CD14-positive monocyte (primary cell): ENCODE measurements around the gene TTLL13. TPM values are rescaled to one million over a fixed set of nuclear protein-coding genes. Genes with fewer than 3 reads are reported as not detected.

ENCODE experiments used
- DNase-seq, 3 donors: peaks; one replicate each; pipeline ENCODE4 v3.0.0-alpha.2; 2011 to 2022
- H2AFZ ChIP-seq: 2 replicates; pipeline ENCODE4 v1.6.0; 2012; ENCODE audit warnings: mild to moderate bottlenecking, low read depth, low read length, inconsistent platforms; ENCODE audit not compliant: insufficient read depth, poor library complexity, severe bottlenecking
- H3K27ac ChIP-seq, 2 donors: 1 replicate in 1 of 2; 2 replicates in 1 of 2; pipeline ENCODE4 v1.5.1; 2012 to 2013; ENCODE audit warnings: low read length in 2 of 2, control low read depth in 1 of 2, inconsistent platforms in 1 of 2, low read depth in 1 of 2, mild to moderate bottlenecking in 1 of 2
- H3K27me3 ChIP-seq, 2 donors: one replicate each; pipeline versions ENCODE4 v1.6.0 to v1.6.1; 2011 to 2013; ENCODE audit warnings: low read length in 2 of 2; ENCODE audit not compliant: control insufficient read depth in 2 of 2, insufficient read depth in 2 of 2
- H3K36me3 ChIP-seq, 2 donors: replicated peaks in 1 of 2; 1 replicate in 1 of 2; 2 replicates in 1 of 2; pipeline versions ENCODE4 v1.5.1 to v1.6.1; 2012 to 2013; ENCODE audit warnings: low read length in 2 of 2, control low read depth in 1 of 2, inconsistent platforms in 1 of 2, mild to moderate bottlenecking in 1 of 2; ENCODE audit not compliant: insufficient read depth in 2 of 2, control insufficient read depth in 1 of 2
- H3K4me1 ChIP-seq, 2 donors: 1 replicate in 1 of 2; 2 replicates in 1 of 2; pipeline versions ENCODE4 v1.5.1 to v1.6.1; 2012 to 2013; ENCODE audit warnings: low read length in 2 of 2, control low read depth in 1 of 2, inconsistent platforms in 1 of 2, mild to moderate bottlenecking in 1 of 2, moderate library complexity in 1 of 2; ENCODE audit not compliant: insufficient read depth in 2 of 2, control insufficient read depth in 1 of 2
- H3K4me2 ChIP-seq: replicated peaks from 2 replicates; pipeline ENCODE3; 2012; ENCODE audit warnings: low read length, moderate library complexity, mild to moderate bottlenecking; ENCODE audit not compliant: poor library complexity, severe bottlenecking; ENCODE audit errors: extremely low read depth
- H3K4me3 ChIP-seq, 3 experiments: fragments of 200-600 bp in 1 of 3; sonication (generic) in 1 of 3; replicated peaks in 1 of 3; 1 replicate in 2 of 3; 2 replicates in 1 of 3; pipeline ENCODE4 v1.5.1; 2011 to 2013; ENCODE audit warnings: low read length in 3 of 3, mild to moderate bottlenecking in 3 of 3, control low read depth in 2 of 3, low read depth in 2 of 3, inconsistent platforms in 1 of 3, moderate library complexity in 1 of 3
- H3K79me2 ChIP-seq: 2 replicates; pipeline ENCODE4 v1.6.0; 2012; ENCODE audit warnings: mild to moderate bottlenecking, control low read depth, inconsistent platforms, low read length, moderate library complexity; ENCODE audit not compliant: insufficient read depth
- H3K9ac ChIP-seq: 2 replicates; pipeline ENCODE4 v1.6.0; 2017; ENCODE audit warnings: low read length, mild to moderate bottlenecking; ENCODE audit not compliant: insufficient read depth, poor library complexity, severe bottlenecking
- H3K9me3 ChIP-seq, 2 donors: replicated peaks in 1 of 2; 1 replicate in 1 of 2; 2 replicates in 1 of 2; pipeline versions ENCODE4 v1.5.1 to v1.6.1; 2012 to 2013; ENCODE audit warnings: low read length in 2 of 2, control low read depth in 1 of 2; ENCODE audit not compliant: control insufficient read depth in 1 of 2, insufficient read depth in 1 of 2
- H4K20me1 ChIP-seq: 2 replicates; pipeline ENCODE4 v1.6.0; 2012; ENCODE audit warnings: mild to moderate bottlenecking, low read length, control low read depth, moderate library complexity; ENCODE audit not compliant: insufficient read depth
- H3K27ac Mint-ChIP-seq, 7 donors: one replicate each; pipeline ENCODE4 v1.8.0; 2020; ENCODE audit warnings: mild to moderate bottlenecking in 7 of 7, mixed read lengths in 7 of 7, moderate library complexity in 6 of 7, inconsistent platforms in 2 of 7
- H3K27me3 Mint-ChIP-seq, 3 donors: one replicate each; pipeline ENCODE4 v1.8.0; 2021 to 2022; ENCODE audit warnings: low read depth in 3 of 3, mild to moderate bottlenecking in 3 of 3, mixed read lengths in 3 of 3, moderate library complexity in 3 of 3, inconsistent platforms in 1 of 3
- H3K36me3 Mint-ChIP-seq, 2 donors: one replicate each; pipeline ENCODE4 v1.8.0; 2020; ENCODE audit warnings: mixed read lengths in 2 of 2, inconsistent platforms in 1 of 2, mild to moderate bottlenecking in 1 of 2
- H3K4me1 Mint-ChIP-seq: one replicate; pipeline ENCODE4 v1.8.0; 2020; ENCODE audit warnings: mild to moderate bottlenecking, mixed read lengths
- H3K4me3 Mint-ChIP-seq, 2 donors: one replicate each; pipeline ENCODE4 v1.8.0; 2020; ENCODE audit warnings: mild to moderate bottlenecking in 2 of 2, mixed read lengths in 2 of 2, moderate library complexity in 1 of 2
- H3K9me3 Mint-ChIP-seq, 7 donors: one replicate each; pipeline ENCODE4 v1.8.0; 2020 to 2022; ENCODE audit warnings: mixed read lengths in 7 of 7, mild to moderate bottlenecking in 6 of 7, moderate library complexity in 6 of 7, inconsistent platforms in 2 of 7
- WGBS: methylation state at CpG from one replicate; pipeline ENCODE4 v1.1.5; 2013; ENCODE audit warnings: missing lambda C conversion rate; ENCODE audit not compliant: insufficient coverage; 5-methylcytosine and 5-hydroxymethylcytosine counted together
- intact Hi-C, 2 donors: fragments of 100-400 bp; cut with micrococcal nuclease; formaldehyde crosslinking; loops; one replicate each; pipeline versions ENCODE4 v1.15.0 to v1.15.1; 2023
- polyA plus RNA-seq, 3 donors: library from polyadenylated mRNA; depleted of rRNA in 1 of 3; unstranded in 2 of 3; stranded (reverse) in 1 of 3; fragments of 300-500 nt in 2 of 3; fragments of >200 nt in 1 of 3; fragmentation: Illumina TruSeq in 2 of 3; gene quantifications; 1 replicate in 2 of 3; 2 replicates in 1 of 3; pipeline ENCODE4 v1.2.3, GENCODE V29; 2012 to 2021
- TF ChIP-seq, protein P1 (sequence below): fragments of 200-600 bp; IDR thresholded peaks from one replicate; pipeline ENCODE4 v1.8.0; 2022; ENCODE audit warnings: antibody characterized with exemption, mild to moderate bottlenecking

The TTLL13 gene
- polyA plus RNA-seq, 3 donors, result 0.08 to 0.13 TPM; not detected in 1

DNA sequence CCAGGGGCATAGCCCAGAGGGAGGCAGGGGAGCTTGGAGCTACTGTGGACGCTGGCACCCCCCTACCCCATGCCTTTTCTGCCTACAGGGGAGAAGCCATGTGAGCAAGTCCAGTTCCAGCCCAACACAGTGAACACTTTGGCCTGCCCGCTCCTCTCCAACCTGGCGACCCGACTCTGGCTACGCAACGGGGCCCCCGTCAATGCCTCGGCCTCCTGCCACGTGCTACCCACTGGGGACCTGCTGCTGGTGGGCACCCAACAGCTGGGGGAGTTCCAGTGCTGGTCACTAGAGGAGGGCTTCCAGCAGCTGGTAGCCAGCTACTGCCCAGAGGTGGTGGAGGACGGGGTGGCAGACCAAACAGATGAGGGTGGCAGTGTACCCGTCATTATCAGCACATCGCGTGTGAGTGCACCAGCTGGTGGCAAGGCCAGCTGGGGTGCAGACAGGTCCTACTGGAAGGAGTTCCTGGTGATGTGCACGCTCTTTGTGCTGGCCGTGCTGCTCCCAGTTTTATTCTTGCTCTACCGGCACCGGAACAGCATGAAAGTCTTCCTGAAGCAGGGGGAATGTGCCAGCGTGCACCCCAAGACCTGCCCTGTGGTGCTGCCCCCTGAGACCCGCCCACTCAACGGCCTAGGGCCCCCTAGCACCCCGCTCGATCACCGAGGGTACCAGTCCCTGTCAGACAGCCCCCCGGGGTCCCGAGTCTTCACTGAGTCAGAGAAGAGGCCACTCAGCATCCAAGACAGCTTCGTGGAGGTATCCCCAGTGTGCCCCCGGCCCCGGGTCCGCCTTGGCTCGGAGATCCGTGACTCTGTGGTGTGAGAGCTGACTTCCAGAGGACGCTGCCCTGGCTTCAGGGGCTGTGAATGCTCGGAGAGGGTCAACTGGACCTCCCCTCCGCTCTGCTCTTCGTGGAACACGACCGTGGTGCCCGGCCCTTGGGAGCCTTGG is 21.3 kb upstream of the TTLL13 start:
- Histone ChIP-seq H4K20me1 (peaks cover 72% of the 10 kb centered on the region), H3K27ac (no peak overlapping the region), H3K36me3 (peaks cover 74 to 77% of the 10 kb centered on the region in 2 donors), H3K4me1 (peaks cover 32% of the 10 kb centered on the region in 2 donors), H3K4me3 (no peak overlapping the region), H3K9me3 (no peaks in the 10 kb centered on the region), H3K9ac (no peak overlapping the region), H3K79me2 (peaks cover 23% of the 10 kb centered on the region), H3K4me2 (no peak overlapping the region), H2AFZ (no peak overlapping the region), H3K27me3 (no peaks in the 10 kb centered on the region)
- H3K4me3 Mint-ChIP-seq, result no peak overlapping the region
- peak overlapping the region in 2 of 7 donors; percentile 40 to 73 for H3K27ac Mint-ChIP-seq
- peaks cover 75 to 88% of the 10 kb centered on the region in 2 donors for H3K36me3 Mint-ChIP-seq
- H3K4me1 Mint-ChIP-seq, result peaks cover 32% of the 10 kb centered on the region
- no peaks in the 10 kb centered on the region for H3K27me3 Mint-ChIP-seq
- TF ChIP-seq, protein P1, sequence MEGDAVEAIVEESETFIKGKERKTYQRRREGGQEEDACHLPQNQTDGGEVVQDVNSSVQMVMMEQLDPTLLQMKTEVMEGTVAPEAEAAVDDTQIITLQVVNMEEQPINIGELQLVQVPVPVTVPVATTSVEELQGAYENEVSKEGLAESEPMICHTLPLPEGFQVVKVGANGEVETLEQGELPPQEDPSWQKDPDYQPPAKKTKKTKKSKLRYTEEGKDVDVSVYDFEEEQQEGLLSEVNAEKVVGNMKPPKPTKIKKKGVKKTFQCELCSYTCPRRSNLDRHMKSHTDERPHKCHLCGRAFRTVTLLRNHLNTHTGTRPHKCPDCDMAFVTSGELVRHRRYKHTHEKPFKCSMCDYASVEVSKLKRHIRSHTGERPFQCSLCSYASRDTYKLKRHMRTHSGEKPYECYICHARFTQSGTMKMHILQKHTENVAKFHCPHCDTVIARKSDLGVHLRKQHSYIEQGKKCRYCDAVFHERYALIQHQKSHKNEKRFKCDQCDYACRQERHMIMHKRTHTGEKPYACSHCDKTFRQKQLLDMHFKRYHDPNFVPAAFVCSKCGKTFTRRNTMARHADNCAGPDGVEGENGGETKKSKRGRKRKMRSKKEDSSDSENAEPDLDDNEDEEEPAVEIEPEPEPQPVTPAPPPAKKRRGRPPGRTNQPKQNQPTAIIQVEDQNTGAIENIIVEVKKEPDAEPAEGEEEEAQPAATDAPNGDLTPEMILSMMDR, result no peak
- intact Hi-C loops, result no loop called here
- H3K9me3 Mint-ChIP-seq, result peaks cover 0 to 1% (median 0%) of the 10 kb centered on the region in 7 donors
- WGBS, result 94% methylated on average over 36 of the region's 38 CpGs
- DNase-seq, result no peak

DNA sequence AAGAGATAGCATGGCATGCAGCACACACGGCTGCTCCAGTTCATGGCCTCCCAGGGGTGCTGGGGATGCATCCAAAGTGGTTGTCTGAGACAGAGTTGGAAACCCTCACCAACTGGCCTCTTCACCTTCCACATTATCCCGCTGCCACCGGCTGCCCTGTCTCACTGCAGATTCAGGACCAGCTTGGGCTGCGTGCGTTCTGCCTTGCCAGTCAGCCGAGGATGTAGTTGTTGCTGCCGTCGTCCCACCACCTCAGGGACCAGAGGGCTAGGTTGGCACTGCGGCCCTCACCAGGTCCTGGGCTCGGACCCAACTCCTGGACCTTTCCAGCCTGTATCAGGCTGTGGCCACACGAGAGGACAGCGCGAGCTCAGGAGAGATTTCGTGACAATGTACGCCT is 20.4 kb upstream of the TTLL13 start:
- peaks cover 64% of the 10 kb centered on the region for H4K20me1 ChIP-seq
- WGBS, result 96% methylated on average over 14 of the region's 15 CpGs
- peaks cover 68 to 79% of the 10 kb centered on the region in 2 donors for H3K36me3 Mint-ChIP-seq

More for the DNA sequence above, 20.4 kb upstream of the TTLL13 start:
- H3K4me1 Mint-ChIP-seq, result peaks cover 32% of the 10 kb centered on the region
- TF ChIP-seq, protein P1, result no peak
- H3K9me3 Mint-ChIP-seq, result peaks cover 0 to 1% (median 0%) of the 10 kb centered on the region in 7 donors
- no peak overlapping the region for H2AFZ ChIP-seq
- no peak overlapping the region for H3K27ac ChIP-seq
- no peaks in the 10 kb centered on the region for H3K9me3 ChIP-seq
- no peaks in the 10 kb centered on the region for H3K27me3 Mint-ChIP-seq
- peaks cover 33 to 37% of the 10 kb centered on the region in 2 donors for H3K4me1 ChIP-seq
- intact Hi-C loops, result no loop called here
- H3K4me2 ChIP-seq, result no peak overlapping the region
- H3K27me3 ChIP-seq, result no peaks in the 10 kb centered on the region
- H3K9ac ChIP-seq, result no peak overlapping the region
- no peak overlapping the region for H3K4me3 ChIP-seq
- H3K36me3 ChIP-seq, result peaks cover 66 to 68% of the 10 kb centered on the region in 2 donors
- DNase-seq, result no peak
- peak overlapping the region in 4 of 7 donors; percentile 40 to 73 (median 71) for H3K27ac Mint-ChIP-seq
- H3K4me3 Mint-ChIP-seq, result no peak overlapping the region
- peaks cover 29% of the 10 kb centered on the region for H3K79me2 ChIP-seq
